ENCODE measurements around the gene DPY30.
"Not testable (repeated sequence)": the region's sequence is repeated elsewhere in the genome, so short reads cannot be mapped to it uniquely, and the experiment has no call there.

Gene DPY30

GRCh38 chr2:32039447-32040219 lies at the start of gene DPY30:
Gene DPY30, minus strand, starts transcription at chr2:32039805. Its CDS starts 349 bp downstream, at chr2:32039456.
- DNase-seq = peak; percentile 88

DNA sequence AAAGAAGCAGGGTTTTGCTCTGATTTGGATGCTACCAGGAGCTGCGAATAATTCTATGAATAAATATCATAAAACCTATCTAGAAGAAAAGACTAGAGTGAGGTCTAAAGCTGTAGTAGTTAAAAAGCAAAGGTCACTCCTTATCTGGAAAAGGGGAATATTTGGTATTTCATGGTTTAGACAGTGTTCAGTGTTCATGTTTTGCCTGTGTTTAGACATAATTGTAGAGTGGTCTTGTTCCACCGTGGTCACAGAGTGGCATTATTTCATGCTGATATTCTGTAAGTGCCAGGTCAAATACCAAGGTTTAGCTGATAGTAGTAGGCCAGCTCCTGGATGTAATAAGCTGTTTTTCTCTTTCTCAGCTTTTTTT lies 34.5 kb upstream of the DPY30 start:
- DNase-seq = no peak

DNA sequence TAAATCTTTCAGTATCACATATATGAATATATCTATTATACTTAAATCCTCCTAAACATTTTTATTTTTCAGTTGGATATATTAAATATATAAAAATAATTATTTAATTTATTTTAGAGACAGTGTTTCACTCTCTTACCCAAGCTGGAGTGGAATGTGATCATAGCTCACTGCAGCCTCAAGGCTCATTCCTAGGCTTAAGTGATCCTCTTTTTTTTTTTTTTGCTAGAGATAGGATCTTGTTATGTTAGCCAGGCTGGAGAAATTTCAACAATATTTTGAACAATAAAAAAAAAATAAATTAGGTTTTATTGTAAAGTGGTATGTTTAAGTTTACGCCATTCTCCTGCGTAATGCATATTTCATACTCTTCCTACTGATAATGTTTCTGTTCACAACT lies 27.9 kb upstream of the DPY30 start:
- DNase-seq = no peak

DNA sequence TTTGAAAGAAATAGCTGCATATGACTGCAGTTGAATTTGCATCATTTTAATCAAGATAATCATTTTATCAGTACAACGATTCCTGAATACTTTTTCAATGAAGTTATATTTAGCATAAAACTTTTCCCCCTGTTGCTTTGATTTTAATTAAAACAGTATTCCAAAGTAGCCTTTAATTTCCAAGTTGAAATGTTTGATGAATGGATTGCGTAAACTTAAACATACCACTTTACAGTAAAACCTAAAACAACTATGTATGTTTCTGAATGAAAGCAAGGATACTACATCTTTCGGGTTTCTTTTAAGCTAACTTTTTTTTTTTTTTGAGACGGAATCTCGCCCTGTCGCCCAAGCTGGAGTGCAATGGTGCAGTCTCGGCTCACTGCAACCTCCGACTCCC lies 25.1 kb upstream of the DPY30 start:
- no peak for DNase-seq

DNA sequence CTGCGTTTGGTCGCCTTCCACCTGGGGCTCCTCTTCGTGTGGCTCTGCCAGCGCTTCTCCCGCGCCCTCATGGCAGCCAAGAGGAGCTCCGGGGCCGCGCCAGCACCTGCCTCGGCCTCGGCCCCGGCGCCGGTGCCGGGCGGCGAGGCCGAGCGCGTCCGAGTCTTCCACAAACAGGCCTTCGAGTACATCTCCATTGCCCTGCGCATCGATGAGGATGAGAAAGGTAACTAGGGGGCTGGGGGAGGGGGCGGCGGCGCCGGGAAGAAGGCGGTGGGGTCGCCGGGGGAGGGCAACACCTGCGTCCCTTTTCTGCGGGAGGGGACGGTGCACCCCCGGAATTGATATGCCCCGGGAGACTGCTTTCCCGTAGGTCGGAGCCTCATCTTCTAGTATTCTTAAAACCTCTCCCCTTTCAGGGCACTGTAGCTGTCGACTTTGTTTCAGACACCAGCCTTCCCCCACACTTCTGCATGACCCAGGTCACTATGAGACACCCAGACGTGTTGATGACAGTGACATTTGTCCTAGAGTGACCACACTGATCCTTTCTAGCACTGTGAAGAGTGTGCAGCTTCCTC lies 24.5 kb upstream of the DPY30 start:
- no peak for DNase-seq

- peak; percentile 93 for DNase-seq
Observed at GRCh38 chr2:32063310-32064020, 23.9 kb upstream of the DPY30 start, which contains the start of gene SPAST. Gene SPAST, plus strand, starts transcription at chr2:32063556. Its CDS starts 276 bp downstream, at chr2:32063832.

DNA sequence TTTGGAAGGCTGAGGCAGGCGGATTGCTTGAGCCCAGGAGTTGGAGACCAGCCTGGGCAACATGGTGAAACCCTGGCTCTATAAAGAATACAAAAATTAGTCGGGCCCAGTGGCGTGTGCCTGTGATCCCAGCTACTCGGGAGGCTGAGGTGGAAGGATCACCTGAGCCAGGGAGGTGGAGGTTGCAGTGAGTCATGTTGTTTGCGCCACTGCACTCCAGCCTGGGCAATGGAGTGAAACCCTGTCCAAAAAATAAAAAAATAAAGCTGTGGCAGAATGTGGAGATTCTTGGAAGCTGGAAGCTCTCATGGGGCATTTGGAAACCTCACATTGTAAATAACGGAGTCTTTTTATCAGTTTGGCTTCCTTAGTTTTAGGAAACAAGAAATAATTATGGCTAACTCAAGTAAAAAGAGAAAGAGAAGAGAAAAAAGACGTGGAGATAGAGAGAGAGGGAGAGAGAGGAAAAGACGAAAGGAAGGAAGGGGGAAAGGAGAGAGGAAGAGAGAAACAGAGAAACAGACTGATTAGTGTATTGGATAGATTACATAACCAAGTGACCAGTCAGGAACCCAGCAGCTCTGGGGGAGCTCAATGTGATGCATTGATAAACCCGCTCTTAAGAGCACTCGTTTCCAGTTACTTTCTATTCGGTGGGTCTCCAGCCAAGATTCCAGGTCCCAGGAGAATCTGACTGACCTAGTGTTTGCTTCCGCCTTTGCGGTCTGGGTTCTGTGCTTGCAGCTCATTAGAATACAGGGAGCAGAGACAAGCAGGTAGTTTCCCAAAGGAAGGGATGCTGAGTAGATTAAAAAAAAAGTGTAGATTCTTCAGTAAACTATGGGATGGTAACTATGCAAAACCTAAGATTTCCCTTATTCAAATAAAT lies 22.6 kb upstream of the DPY30 start:
- peak; percentile 28 for DNase-seq

DNA sequence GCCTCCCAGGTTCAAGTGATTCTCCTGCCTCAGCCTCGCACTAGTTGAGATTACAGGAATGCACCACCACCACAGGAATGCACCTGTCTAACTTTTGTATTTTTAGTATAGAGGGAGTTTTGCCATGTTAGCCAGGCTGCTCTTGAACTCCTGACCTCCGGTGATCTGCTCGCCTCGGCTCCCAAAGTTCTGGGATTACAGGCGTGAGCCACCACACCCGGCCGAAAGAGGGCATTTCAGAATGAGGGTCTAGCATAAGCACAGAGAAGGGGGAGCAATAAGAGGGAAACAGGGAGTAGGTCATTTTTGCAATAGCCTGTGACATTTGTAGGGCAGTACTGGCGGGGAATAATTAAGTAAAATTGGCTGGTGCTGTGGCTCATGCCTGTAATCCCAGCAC lies 21.8 kb upstream of the DPY30 start:
- no peak for DNase-seq

- DNase-seq = no peak
Observed at GRCh38 chr2:32060266-32060665, 20.7 kb upstream of the DPY30 start.

- no peak for DNase-seq
Observed at GRCh38 chr2:32058130-32058529, 18.5 kb upstream of the DPY30 start.

DNA sequence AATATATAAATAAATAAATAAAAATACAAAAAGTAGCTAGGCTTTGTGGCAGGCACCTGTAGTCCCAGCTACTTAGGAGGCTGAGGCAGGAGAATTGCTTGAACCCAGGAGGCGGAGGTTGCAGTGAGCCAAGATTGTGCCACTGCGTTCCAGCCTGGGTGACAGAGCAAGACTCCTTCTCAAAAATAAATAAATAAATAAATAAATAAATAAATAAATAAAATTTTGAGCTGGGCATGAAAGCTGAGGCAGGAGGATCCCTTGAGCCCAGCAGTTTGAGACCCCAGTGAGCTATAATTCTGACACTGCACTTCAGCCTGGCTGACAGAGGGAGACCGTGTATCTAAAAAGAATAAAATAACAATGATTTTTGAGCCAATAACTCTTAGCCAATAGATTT lies 15.0 kb upstream of the DPY30 start:
- DNase-seq = not testable (repeated sequence)

GRCh38 chr2:32051836-32052439 lies 12.3 kb upstream of the DPY30 start:
- DNase-seq = no peak

- no peak for DNase-seq
Observed at GRCh38 chr2:32043561-32043960, 4.0 kb upstream of the DPY30 start.

GRCh38 chr2:32034198-32034887 lies 5.3 kb downstream of the DPY30 start:
- DNase-seq = not testable (repeated sequence)

DNA sequence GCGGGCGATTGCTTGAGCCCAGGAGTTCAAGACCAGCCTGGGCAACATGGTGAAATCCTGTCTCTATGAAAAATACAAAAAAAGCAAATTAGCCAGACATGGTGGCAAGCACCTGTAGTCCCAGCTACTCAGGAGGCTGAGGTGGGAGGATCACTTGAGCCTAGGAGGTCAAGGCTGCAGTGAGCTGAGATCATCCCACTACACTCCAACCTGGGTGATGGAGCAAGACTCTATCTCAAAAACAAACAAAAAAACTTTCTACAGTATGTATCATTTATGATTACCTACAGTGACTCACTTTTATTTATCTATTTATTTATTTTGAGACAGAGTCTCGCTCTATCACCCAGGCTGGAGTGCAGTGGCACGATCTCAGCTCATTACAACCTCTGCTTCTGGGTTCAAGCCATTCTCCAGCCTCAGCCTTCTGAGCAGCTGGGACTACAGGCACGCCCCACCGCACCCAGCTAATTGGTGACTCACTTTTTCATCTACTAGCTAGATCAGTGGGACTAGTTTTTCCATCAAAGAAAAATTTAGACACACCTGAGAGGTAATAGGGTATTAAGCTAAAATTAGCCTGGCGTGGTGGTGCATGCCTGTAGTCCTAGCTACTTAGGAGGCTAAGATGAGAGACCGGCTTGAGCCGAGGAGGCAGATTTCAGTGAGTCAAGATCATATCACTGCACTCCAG lies 20.7 kb downstream of the DPY30 start:
- DNase-seq = not testable (repeated sequence)

- no peak for DNase-seq
Observed at GRCh38 chr2:32012872-32013271, 26.7 kb downstream of the DPY30 start.

DNA sequence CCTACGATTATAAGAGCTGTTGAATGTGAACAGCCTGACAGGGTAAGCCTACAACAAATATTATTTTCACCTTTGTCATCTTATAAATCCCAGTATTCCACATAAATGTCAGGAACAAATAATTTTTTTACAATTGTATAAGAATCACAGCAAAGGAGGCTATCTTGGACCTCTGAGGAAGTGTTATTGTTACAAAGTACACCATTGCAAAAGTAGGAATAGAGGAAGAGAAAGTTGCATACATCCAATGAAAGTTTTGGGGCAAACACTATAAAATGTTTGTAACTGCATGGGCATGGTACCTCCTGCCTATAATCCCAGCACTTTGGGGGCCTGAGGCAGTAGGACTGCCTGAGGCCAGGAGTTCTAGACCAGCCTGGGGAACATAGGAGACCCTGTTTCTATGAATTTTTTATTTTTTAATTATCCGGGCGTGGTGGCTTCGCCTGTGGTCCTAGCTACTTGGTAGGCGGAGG lies 28.1 kb downstream of the DPY30 start:
- DNase-seq = no peak

DNA sequence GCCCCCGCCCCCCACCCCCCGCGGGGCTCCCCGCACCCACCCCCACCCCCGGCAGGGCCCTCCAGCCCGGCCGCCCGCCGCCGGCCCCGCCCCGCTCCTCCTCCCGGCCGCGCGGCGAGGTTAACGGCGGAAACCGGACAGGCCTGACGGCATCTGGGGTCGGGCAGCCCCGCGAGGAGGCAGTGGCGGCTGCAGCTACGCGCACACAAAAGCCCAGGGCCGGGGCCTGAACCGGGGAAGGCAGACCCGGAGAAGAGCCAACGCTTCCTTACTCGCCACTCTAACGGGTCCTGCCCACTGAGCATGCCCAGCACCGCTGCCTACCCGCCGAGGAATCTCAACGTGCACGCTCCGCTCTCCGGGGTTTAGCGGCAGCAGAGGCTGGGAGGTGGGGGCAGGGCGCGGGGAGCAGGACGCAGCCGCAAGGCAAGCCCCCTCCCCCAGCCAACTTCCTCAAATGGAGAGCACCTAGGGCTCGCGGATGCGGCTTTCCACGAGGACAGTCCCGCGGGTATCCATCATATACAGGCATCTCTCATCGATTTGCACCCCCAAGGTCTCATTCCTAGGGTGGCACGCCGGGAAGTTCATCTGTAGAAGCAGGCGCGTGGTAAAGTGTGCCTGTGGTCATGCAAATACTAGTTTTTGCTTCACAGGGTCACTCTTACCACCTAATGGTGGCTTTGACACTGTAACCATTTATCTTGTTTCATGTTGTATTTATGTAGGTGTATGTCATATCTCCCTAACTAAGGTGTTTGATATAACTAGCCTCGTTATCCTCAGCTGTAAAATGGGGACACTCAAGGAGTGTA lies 28.7 kb downstream of the DPY30 start, which contains the start of gene MEMO1:
Gene MEMO1, minus strand, starts transcription at position 339 of the 815 bp plus-strand sequence. CDS start 761 bp downstream, outside the sequence.
- DNase-seq = peak; percentile 90

DNA sequence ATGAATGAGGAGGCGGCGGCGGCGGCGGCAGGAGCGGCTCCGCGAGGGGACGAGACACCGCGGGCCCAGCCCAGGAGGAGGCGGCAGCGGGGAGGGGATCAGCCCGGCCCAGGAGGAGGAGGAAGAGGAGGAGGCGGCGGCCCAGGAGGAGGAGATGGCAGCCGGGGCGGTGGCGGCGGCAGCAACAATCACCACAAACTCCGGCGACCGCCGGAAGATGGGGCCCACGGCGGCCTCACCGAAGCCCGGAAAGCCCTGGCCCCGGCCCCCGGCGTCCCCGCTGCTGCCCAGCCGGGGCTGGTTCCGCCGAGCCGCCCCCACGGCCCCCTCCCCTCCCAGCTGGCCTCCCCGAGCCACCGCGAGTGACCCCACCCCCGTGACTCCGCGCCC lies 29.3 kb downstream of the DPY30 start:
- not testable (repeated sequence) for DNase-seq

All from NCI-H1105 (cell line).